ENCODE results near the gene ECM1. TPM values are rescaled to one million over a fixed set of nuclear protein-coding genes. Genes with fewer than 3 reads are reported as not detected.

Gene ECM1
- total RNA-seq, 1 donor from 2014 or later = 16.9 TPM

DNA sequence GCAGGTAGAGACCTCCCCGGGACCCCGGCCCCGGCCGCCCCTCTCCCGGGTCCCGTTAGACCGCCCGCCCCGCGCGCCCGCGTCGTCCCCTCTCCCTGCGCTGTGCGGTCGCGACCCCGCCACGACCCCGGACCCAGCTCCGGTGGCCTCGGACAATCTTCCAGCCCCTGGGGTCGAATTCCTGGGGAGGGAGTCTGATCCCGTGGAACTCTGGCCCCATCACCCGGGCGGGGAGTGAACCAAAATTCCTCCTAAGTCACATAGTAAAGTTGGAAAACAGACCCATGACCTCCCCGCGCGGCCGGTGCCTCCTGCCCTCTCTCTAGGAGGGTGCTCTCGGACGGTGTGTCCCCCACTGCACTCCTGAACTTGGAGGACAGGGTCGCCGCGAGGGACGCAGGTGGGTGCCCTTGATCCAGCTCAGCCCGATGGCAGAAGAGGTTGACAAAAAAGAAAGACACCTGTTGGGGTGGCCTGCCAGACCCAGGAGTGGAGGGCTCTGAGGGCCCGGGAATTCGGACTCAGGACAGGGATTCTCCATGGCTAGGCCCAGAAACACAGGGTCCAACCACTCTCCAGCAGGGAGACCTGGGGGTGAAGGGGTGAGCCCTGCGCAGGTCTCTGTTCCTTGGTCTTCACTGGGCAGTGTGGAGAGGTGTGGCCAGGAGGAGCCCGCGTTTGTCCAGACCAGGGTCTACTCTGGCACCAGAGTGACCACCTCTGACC is 41.8 kb downstream of the ECM1 start:
- intact Hi-C loops (cut with DNase I) = no loop called here
- peak overlapping the region; percentile 67 for H3K4me3 ChIP-seq
- peaks cover 46% of the 10 kb centered on the region for H3K4me1 ChIP-seq
- ATAC-seq (peak; percentile 0 to 7), DNase-seq (no peak)
- H3K27me3 ChIP-seq (ENCODE audit: low read depth) = no peaks in the 10 kb centered on the region
- peak overlapping the region; percentile 85 for H3K27ac ChIP-seq
- H3K36me3 ChIP-seq = no peaks in the 10 kb centered on the region
- H3K9me3 ChIP-seq = no peaks in the 10 kb centered on the region
- TF ChIP-seq, protein P1, sequence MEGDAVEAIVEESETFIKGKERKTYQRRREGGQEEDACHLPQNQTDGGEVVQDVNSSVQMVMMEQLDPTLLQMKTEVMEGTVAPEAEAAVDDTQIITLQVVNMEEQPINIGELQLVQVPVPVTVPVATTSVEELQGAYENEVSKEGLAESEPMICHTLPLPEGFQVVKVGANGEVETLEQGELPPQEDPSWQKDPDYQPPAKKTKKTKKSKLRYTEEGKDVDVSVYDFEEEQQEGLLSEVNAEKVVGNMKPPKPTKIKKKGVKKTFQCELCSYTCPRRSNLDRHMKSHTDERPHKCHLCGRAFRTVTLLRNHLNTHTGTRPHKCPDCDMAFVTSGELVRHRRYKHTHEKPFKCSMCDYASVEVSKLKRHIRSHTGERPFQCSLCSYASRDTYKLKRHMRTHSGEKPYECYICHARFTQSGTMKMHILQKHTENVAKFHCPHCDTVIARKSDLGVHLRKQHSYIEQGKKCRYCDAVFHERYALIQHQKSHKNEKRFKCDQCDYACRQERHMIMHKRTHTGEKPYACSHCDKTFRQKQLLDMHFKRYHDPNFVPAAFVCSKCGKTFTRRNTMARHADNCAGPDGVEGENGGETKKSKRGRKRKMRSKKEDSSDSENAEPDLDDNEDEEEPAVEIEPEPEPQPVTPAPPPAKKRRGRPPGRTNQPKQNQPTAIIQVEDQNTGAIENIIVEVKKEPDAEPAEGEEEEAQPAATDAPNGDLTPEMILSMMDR (IDR thresholded peaks at IDR 0.05) = no peak

DNA sequence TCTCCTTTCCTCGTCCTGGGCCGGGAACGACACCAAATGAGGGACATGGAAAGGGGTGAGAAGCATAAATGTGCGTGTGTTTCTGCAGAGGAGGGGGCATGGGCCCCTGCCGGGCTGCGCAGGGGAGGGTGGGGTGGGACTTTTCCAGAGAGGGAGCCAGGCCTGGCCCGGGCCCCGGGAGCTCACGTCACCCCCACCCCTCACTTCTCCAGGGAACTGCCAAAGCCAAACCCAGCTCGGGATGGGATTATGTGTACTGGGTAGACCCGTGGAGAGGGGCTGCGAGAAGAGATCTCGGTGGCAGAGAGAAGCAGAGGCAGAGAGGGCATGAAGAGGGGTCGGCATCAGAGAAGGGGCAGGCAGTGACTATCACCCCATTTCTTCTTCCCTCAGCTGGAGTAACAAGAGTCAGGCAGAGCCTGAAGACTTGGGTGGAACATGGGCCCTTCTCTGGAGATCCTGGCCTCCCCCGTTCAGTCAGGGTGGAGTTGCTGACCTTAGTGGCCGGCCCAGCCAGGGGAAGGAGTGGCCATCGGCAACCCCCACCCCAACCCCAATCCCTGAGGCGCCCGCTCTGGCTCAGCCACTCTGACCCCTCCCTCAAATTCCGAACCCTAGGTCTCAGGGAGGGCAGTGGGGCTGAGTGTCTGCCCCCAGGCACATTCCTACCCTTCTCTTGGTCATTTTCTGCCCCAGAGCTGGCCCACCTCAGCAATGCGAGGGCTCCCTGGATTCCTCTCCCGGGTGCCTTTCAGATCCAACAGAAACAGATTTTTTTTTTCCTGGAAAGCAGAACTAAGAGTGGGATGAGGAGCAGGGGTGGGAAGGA is 42.5 kb downstream of the ECM1 start:
- no peaks in the 10 kb centered on the region for H3K9me3 ChIP-seq
- peak overlapping the region; percentile 85 for H3K27ac ChIP-seq
- TF ChIP-seq, protein P1 (IDR thresholded peaks at IDR 0.05) = no peak
- H3K36me3 ChIP-seq = peaks cover 7% of the 10 kb centered on the region
- ATAC-seq (peak; percentile 1 to 3), DNase-seq (no peak)
- H3K4me1 ChIP-seq = peaks cover 46% of the 10 kb centered on the region
- peak overlapping the region; percentile 67 for H3K4me3 ChIP-seq
- H3K27me3 ChIP-seq (ENCODE audit: low read depth) = no peaks in the 10 kb centered on the region
- intact Hi-C loops (cut with DNase I) = no loop called here

DNA sequence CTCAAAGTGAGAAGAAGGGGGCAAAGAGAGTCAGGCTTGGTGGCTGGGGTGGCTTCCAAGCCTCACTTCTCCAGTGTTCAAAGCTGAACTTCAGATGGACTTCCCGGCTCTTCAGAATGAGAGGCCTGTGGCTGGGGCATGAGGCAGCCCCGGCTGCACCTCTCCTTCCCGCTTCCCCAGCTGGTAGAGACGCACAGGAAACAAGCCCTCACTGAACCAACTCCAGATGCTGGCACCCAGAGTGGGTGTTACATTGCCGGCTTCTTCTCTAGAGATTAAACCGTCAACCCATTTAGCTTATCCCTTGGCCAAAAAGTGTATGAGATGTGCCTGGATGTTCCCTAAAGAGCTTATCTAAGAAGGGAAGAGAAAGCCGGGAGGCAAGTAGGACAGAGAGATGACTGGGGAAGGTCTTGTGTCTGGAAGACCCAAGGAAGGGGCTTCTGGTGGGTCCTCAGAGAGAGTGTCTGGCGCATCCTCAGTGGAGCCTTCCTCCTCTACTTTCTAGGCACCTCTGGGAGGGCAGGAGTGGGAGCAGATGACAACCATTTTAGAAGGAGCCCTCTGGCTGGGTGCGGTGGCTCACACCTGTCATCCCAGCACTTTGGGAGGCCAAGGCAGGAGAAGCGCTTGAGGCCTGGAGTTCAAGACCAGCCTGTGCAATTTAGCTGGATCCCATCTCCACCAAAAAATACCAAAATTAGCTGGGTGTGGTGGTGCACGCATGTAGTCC is 43.3 kb downstream of the ECM1 start:
- intact Hi-C loops (cut with DNase I) = no loop called here
- Histone ChIP-seq H3K27ac (peak overlapping the region; percentile 85), H3K4me1 (peaks cover 46% of the 10 kb centered on the region), H3K4me3 (peak overlapping the region; percentile 67), H3K9me3 (no peaks in the 10 kb centered on the region), H3K36me3 (peaks cover 15% of the 10 kb centered on the region), H3K27me3 (ENCODE audit: low read depth) (no peaks in the 10 kb centered on the region)
- ATAC-seq (no peak), DNase-seq (no peak)
- TF ChIP-seq, protein P1 (IDR thresholded peaks at IDR 0.05) = no peak

DNA sequence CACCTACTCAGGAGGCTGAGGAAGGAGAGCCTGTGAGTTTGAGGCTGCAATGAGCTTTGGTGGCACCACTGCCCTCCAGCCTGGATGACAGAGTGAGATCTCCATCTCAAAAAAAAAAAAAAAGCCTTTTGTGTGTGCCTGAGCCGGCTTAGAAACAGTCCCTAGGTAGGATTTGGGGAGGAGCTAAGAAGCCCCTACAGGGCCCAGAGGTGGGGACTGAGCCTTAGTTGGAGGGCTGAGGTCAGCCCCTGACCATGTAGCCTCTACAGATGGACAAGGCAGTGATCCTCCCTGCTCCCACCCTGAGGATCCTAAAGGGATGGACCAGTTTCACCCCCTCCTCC is 43.8 kb downstream of the ECM1 start:
- Histone ChIP-seq H3K4me3 (peak overlapping the region; percentile 67), H3K9me3 (no peaks in the 10 kb centered on the region), H3K27me3 (ENCODE audit: low read depth) (no peaks in the 10 kb centered on the region), H3K4me1 (peaks cover 46% of the 10 kb centered on the region), H3K27ac (peak overlapping the region; percentile 85), H3K36me3 (peaks cover 18% of the 10 kb centered on the region)
- TF ChIP-seq, protein P1 (IDR thresholded peaks at IDR 0.05) = no peak
- ATAC-seq = no peak
- no peak for DNase-seq
- intact Hi-C loops (cut with DNase I) = no loop called here

DNA sequence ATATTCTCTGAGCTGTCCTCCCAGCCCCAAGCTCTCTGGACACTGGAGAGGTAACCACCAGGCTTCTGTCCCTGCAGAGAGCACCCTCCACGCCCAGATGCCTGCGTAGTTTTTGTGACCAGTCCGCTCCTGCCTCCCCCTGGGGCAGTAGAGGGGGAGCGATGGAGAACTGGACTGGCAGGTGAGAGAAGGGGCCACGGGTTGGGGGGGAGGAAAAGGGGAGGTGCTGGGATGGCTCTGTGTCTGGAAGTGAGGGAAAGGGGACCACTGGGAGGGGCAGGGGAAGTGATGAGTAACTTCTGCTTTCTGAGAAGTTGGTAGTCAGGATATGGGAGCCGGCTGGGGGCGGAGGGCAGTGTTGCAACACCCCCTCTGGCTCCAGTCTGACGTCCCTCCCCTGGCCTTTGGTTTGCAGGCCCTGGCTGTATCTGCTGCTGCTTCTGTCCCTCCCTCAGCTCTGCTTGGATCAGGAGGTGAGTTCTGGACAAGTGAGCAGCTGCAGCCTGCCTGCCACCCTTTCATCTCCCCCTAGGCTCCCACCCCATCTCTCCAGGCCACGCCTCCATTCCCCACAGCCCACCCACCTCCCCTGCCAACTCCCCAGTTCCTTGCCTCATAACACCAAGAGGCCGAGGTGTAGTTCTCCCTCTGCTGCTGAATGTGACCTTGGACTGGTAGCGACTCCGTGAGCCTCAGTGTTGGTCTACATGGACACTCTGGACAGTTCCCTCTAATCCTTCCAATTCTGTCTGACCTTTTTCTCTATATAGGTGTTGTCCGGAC is 44.4 kb downstream of the ECM1 start:
- H3K4me3 ChIP-seq = peak overlapping the region; percentile 67
- no peaks in the 10 kb centered on the region for H3K9me3 ChIP-seq
- peaks cover 46% of the 10 kb centered on the region for H3K4me1 ChIP-seq
- H3K27me3 ChIP-seq (ENCODE audit: low read depth) = no peaks in the 10 kb centered on the region
- intact Hi-C loops (cut with DNase I) = no loop called here
- TF ChIP-seq, protein P1 (IDR thresholded peaks at IDR 0.05) = no peak
- H3K27ac ChIP-seq = peak overlapping the region; percentile 85
- peak; percentile 92 for DNase-seq
- ATAC-seq = peak; percentile 51 to 71
- peaks cover 20% of the 10 kb centered on the region for H3K36me3 ChIP-seq

All from lower lobe of right lung (tissue), 2 donors.